22Rv1 (cell line): Measurements from ENCODE around the gene PRIMPOL.
A peak's percentile ranks its signal among the peaks of the same experiment; 100 is the strongest.
"Not testable (repeated sequence)": the region's sequence is repeated elsewhere in the genome, so short reads cannot be mapped to it uniquely, and the experiment has no call there.

Experiments used
- H3K27ac ChIP-seq: fragments of 450-650 bp; 2 replicates; pipeline ENCODE4 v1.5.1; 2017
- ZFX ChIP-seq: fragments of 450-650 bp; IDR thresholded peaks from 2 replicates; pipeline ENCODE4 v1.6.1; 2017; ENCODE audit warnings: antibody characterized with exemption, borderline replicate concordance
- TF ChIP-seq, protein P1 (sequence below): fragments of 450-650 bp; IDR thresholded peaks from 2 replicates; pipeline ENCODE4 v1.5.1; 2017; ENCODE audit warnings: mild to moderate bottlenecking

Gene PRIMPOL, protein sequence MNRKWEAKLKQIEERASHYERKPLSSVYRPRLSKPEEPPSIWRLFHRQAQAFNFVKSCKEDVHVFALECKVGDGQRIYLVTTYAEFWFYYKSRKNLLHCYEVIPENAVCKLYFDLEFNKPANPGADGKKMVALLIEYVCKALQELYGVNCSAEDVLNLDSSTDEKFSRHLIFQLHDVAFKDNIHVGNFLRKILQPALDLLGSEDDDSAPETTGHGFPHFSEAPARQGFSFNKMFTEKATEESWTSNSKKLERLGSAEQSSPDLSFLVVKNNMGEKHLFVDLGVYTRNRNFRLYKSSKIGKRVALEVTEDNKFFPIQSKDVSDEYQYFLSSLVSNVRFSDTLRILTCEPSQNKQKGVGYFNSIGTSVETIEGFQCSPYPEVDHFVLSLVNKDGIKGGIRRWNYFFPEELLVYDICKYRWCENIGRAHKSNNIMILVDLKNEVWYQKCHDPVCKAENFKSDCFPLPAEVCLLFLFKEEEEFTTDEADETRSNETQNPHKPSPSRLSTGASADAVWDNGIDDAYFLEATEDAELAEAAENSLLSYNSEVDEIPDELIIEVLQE

GRCh38 chr4:184649026-184649970 lies at the start of gene PRIMPOL, which contains the start of gene CASP3:
TSS of gene PRIMPOL (plus strand) at chr4:184649738. CDS start at chr4:184657141, 7,403 bp downstream.
TSS of gene CASP3 (minus strand) at chr4:184649447. CDS start at chr4:184638453, 10,994 bp downstream.
- TF ChIP-seq, protein P1, sequence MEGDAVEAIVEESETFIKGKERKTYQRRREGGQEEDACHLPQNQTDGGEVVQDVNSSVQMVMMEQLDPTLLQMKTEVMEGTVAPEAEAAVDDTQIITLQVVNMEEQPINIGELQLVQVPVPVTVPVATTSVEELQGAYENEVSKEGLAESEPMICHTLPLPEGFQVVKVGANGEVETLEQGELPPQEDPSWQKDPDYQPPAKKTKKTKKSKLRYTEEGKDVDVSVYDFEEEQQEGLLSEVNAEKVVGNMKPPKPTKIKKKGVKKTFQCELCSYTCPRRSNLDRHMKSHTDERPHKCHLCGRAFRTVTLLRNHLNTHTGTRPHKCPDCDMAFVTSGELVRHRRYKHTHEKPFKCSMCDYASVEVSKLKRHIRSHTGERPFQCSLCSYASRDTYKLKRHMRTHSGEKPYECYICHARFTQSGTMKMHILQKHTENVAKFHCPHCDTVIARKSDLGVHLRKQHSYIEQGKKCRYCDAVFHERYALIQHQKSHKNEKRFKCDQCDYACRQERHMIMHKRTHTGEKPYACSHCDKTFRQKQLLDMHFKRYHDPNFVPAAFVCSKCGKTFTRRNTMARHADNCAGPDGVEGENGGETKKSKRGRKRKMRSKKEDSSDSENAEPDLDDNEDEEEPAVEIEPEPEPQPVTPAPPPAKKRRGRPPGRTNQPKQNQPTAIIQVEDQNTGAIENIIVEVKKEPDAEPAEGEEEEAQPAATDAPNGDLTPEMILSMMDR = peak; percentile 34; the same call in 1 of the 2 replicates
- TF ChIP-seq ZFX = no peak
- peak within 1 kb of the TSS; percentile 97 for H3K27ac ChIP-seq

DNA sequence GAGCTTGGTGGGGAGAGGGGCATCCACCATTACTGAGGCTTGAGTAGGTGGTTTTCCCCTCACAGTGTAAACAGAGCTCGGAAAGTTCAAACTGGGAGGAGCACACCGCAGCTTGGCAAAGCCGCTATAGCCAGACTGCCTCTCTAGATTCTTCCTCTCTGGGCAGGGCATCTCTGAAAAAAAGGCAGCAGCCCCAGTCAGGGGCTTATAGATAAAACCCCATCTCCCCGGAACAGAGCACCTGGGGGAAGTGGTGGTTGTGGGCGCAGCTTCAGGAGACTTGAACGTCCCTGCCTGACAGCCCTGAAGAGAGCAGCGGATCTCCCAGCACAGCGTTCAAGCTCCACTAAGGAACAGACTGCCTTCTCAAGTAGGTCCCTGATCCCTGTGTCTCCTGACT lies 48.6 kb upstream of the PRIMPOL start:
- H3K27ac ChIP-seq = not testable (repeated sequence)

- not testable (repeated sequence) for H3K27ac ChIP-seq
These were observed 46.7 kb upstream of the PRIMPOL start for GRCh38 chr4:184602857-184603256.

GRCh38 chr4:184607429-184607828 lies 42.1 kb upstream of the PRIMPOL start:
- not testable (repeated sequence) for H3K27ac ChIP-seq

DNA sequence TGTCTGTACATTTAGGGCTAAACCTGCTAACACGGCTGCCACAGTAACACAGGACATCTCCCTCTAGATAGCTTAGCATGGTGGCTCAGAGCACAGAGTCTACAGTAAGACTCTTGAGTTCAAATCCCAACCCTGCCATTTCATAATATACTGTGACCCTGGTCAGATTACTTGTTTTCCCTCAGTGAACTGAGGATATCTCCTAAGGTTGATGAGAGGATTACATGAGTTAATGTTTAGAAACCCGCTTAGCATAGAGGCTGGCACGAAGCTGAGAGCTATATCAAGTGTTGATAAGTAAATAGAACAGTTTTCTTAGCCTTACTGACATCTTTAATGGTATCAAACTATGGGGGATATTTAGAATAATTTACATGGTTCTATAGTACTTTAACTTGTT lies 37.5 kb upstream of the PRIMPOL start:
- H3K27ac ChIP-seq = no peak overlapping the region
- TF ChIP-seq ZFX = no peak
- TF ChIP-seq, protein P1 = no peak

DNA sequence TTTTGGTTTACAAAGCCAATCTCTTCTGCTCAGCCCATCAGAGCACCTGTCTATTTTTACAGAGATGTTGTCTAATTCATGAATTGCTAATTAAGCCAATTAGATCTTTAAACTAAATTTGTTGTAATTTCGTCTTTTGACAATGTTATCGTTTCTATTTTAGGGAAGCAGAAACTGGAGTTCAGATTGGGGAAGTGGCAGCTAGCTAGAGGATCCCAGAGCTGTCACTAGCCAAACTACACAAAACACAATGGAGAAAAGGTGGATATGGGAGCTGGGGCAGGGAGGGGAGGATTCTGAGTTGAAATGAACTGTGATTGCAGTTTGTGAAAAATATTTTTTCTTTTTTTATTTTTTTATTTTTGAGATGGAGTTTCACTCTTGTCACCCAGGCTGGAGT lies 36.1 kb upstream of the PRIMPOL start:
- no peak overlapping the region for H3K27ac ChIP-seq
- TF ChIP-seq, protein P1 = no peak
- no peak for TF ChIP-seq ZFX

DNA sequence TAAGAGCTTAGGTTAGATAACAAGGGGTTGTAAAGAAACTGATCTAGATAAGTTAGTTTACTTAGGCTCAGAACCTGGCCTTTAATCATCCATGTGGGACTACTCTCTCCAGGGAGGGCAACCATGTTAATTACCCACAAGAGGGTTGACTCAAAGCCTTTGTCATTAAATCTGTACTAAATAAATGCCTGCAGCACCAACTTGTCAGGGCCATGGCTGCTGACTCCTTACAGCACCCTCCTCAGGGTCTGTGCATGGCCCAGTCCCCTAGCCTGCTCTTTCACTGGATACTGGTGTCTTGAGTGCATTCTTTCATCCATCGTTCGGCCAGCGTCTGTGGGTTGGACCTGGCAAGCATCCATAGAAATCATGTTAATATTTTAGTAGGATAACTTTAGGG lies 35.0 kb upstream of the PRIMPOL start:
- no peak for TF ChIP-seq ZFX
- TF ChIP-seq, protein P1 = no peak

DNA sequence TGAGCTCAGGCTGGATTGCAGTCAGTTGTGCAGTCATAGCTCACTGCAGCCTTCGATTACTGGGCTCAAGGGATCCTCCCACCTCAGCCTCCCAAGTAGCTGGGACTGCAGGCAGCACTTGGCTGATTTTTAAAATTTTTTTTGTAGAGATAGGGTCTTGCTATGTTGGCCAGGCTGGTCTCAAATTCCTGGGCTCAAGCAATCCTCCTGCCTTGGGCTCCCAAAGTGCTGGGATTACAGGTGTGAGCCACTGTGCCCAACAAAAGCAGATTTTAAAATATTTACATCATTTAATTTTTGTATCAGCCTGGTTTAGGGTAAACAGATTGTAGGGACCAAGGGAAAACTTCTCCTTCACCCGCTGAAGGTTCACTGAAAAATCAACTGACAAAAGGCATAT lies 33.4 kb upstream of the PRIMPOL start:
- H3K27ac ChIP-seq = not testable (repeated sequence)

More for the DNA sequence above, 35.0 kb upstream of the PRIMPOL start:
- H3K27ac ChIP-seq = no peak overlapping the region
